HG03097 (cell line): Measurements from ENCODE around the gene TOM1L2.

ENCODE experiments used
- ATAC-seq: cut with Tn5 transposase; IDR thresholded peaks from one replicate; pipeline ENCODE4 v1.9.1; 2021; ENCODE audit not compliant: unreplicated experiment, low FRiP score

TOM1L2 gene

GRCh38 chr17:17882082-17882581 is 90.1 kb downstream of the TOM1L2 start:
- no peak for ATAC-seq

DNA sequence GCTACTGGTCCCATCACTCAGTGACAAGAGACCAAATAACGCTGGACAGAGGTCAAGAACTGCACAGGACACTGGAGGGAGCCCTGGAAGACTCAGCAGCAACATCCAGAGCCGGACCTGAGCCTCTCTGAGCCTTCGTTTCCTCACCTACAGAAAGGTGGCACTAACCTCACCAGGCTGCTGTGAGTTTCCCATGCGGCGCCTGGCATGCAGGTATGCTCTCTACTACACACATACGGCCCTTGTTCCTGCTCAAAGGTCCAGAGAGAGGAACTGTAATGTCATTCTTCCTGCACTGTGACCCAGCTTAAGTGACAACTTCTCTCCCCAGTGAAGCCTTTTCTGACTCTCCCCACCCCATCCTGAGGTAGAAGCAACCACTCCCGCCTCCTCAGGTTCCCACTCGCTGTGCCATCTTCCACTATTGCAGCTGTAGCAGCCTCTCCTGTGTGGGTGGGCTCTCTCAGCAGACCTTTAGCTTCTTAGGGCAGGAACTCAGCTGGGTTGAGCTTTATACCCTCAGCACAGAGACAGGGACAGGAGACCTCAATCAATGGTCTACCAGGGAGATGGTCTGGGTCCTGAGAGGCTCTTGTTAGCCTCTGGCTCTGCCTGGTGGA is 91.5 kb downstream of the TOM1L2 start:
- ATAC-seq = no peak

DNA sequence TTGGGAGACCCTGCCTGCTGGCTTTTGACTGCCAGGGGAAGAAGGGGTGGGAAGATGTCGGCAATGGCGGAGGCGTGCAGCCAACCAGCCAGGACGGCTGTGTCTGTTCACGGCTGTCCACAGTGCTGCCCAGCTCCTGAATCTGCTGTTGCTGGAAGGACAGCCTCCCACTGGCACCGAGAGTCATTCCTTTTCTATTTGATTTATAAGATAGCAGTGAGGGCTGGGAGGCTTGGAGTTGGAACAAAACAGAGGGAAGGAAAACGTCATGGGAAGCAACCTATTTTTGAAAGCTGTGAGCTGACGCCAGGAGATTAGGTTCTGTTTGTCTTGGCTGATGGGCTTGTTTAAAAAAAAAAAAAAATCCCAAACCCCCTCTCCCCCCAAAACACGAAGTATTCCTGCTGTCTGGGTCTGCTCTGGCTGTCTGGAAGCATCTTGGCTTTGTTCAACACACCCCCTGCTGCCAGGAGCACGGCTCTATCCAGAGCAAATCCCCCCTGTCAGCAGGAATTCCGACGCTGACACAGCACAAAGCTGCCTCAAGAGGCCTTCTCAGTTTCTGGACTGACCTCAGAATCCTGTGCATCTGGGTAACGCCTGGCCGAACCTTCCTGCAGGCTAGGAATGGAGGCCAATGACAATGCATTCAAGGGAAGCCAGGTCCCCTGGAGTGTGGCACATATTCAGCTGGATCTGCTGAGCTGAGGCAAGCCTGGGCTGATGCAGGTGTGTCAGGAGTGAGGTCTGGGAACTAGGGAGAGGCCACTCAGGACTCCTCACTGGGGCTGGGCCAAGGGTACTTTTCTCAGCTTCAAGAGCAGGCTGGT is 94.5 kb downstream of the TOM1L2 start:
- no peak for ATAC-seq

- ATAC-seq = no peak
These were observed 95.2 kb downstream of the TOM1L2 start for GRCh38 chr17:17876959-17877528.

DNA sequence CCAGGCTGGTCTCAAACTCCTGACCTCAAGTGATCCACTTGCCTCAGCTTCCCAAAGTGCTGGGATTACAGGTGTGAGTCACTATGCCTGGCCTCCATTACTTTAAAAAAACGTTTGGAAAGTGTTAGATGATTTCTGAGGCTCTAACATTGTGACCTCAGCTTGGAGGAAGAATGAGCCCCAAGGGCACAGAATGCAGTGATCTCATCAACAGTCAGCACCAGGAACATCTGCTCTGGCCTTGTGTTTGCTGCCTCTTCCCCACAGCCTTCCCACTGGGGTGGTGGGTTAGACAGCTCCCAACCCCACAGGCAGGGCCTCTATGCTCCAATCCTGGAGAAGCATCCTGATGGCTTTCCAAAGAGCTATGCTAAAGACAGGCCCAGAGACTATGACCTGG is 97.7 kb downstream of the TOM1L2 start:
- no peak for ATAC-seq

DNA sequence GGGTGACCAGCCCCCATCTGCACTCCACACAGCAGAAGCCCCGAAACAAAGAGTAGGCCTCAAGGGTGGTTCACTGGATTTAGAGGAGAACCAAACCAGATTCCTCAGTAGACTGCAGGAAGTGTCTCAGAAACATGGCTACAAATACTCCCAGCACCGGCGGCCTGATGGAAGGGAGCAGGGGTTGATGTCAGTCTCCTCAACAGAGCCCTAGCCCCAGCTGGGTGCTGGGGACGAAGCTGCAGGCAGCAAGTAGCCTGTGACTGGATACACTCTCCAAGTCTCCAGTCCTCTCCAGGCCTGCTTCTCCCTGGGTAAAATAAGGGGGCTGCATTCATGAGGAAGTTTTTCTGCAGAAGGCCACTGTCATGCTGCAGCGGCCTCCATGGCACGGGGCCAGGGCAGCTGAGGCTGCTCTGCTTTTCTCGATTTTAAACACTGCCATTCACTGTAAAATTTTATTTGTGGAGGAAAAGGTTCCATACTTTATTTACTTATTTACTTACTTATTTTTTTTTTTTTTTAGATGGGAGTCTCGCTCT is 98.7 kb downstream of the TOM1L2 start:
- ATAC-seq = no peak

- no peak for ATAC-seq
These were observed 99.5 kb downstream of the TOM1L2 start for GRCh38 chr17:17872547-17873345.

- ATAC-seq = no peak
These were observed 100.3 kb downstream of the TOM1L2 start for GRCh38 chr17:17871913-17872312.

GRCh38 chr17:17870247-17870646 is 102.0 kb downstream of the TOM1L2 start:
- ATAC-seq = no peak

DNA sequence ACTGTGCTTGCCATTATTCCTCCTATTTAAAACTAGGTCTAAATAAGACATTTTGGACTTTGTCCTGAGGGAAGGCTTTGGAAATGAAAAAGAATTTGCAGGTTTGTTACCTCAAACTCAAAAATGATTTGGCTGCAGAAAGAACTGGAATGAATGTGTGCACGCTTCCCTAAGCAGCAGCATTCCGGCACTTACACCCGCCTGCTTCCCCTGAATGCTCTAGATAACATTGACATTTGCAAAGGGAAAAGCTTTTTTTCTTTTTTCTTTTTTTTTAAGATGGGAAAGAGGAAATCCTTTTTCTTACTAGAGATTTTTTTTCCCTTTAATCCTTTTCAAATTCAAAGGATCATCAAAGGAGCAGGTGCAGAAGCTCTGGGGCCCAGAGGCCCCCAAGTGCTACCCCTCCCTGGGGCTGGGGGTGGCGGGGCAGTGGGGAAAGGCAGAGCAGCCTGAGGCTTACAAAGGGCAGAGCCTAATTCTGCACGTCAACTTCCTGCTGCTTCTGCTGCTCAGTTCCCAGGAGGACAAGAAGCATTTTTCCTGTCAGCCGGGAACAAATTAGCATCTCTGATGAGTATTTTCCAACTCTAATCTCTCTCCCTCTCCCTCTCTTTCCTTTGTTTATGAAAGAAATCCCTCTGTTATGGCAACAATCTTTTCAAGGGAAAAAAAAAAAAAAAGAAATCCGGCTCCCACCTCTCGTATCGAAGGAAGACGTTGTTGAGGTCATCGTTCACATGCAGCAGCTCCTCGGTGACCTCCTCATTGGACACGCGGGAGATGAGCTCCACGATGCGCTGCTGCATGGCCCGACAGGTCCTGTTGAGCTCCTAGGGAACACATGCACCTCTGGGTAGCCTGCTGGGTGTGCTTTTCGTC is 103.3 kb downstream of the TOM1L2 start:
- ATAC-seq = no peak

GRCh38 chr17:17866897-17867296 is 105.3 kb downstream of the TOM1L2 start:
- no peak for ATAC-seq

GRCh38 chr17:17866425-17866824 is 105.8 kb downstream of the TOM1L2 start:
- no peak for ATAC-seq

- no peak for ATAC-seq
These were observed 107.2 kb downstream of the TOM1L2 start for GRCh38 chr17:17865035-17865434.

- no peak for ATAC-seq
These were observed 111.5 kb downstream of the TOM1L2 start for GRCh38 chr17:17860766-17861107.

DNA sequence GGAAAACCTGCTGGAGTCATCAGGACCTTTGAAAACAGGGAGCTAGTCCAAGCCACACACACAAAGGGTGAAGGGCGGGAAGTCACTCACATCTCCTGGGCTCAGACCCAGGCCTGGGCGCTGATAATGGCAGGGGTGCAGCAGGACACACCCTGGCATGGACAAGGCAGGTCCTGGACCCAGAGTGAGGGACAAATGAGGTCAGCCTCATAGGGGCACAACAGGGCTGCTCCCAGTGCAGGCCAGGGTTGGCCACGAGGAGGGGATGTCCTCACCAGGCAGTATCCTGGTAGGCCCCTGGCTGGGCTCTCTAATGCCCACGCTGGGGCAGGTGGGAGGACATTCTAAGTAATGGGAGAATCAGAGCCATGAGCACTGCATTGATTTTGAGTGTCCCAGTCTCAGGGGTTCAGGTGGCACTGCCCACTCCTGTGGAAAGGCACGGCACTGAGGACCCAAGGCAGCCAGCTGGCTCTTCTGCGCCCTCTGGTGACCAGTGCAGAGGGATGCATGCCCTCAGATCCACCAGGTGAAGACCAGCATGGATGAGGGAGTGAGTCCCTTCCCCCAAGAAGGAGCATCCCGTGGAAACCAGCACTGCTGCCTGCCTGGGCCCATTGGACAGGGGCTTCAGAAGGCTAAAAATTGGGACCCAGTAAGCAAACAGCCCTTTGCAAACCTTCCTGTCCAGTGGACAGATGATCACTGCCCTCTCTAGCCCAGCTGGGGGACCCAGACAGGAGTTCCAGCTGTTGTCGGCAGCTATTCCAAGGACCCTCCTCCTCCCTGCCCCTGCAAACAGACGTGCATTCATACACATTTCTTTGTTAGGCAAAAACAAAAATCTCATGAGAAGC is 112.1 kb downstream of the TOM1L2 start:
- no peak for ATAC-seq

DNA sequence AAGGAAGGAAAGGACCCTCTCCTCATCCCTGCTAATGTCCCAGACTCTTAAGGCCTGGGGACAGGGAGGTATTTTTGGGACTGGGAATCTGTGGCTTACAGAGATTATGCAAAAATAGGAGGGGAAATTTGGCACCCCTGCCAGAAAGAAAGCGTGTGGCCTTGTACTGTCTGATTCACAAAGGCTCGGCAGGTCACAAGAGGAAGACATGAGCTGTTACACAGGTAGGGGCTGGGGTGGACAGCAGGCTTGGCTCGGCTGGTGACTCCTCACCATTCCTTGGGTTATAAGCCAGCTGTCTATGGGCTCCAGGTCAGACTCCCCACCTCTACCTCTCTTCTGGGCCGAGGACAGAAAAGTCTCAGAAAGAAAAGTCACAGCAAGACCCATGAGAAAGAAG is 114.7 kb downstream of the TOM1L2 start:
- ATAC-seq = no peak

GRCh38 chr17:17856386-17856785 is 115.8 kb downstream of the TOM1L2 start:
- ATAC-seq = no peak

DNA sequence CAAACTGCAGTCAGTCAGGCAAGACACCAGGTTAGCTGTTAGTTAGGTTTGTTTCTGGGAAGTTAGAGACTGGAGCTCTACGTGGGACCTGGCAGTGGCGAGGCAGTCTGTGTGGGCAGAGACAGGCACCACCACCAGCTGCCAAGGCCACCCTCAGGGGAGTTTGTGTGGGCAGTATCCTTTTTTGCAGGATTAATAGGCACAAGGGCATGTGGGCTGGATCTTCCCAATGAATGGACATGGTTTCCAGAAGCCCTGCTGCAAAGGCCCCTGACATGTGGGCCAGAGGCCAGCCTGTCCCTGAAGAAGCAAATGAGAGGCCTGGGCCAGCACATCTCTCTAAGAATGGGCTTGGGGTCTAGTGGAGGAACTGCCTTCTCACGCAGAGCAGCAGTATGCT is 116.2 kb downstream of the TOM1L2 start:
- no peak for ATAC-seq
